Naive B cell (primary cell): ENCODE data around the gene SLC35E2B. TPM values are rescaled to one million over a fixed set of nuclear protein-coding genes. Genes with fewer than 3 reads are reported as not detected.

Source experiments
- ATAC-seq, 2 donors: fragments of 150-1000 bp; cut with Tn5 transposase; 2 replicates each; pipeline ENCODE4 v1.10.0; 2021; ENCODE audit warnings: low read depth in 2 of 2, mild to moderate bottlenecking in 2 of 2, moderate library complexity in 2 of 2
- DNase-seq: peaks from one replicate; pipeline ENCODE4 v3.0.0; 2022
- H3K27ac Mint-ChIP-seq, 6 donors: one replicate each; pipeline ENCODE4 v1.8.0; 2020 to 2022; ENCODE audit warnings: mild to moderate bottlenecking in 6 of 6, mixed read lengths in 6 of 6, moderate library complexity in 5 of 6, inconsistent platforms in 2 of 6
- H3K27me3 Mint-ChIP-seq, 3 donors: one replicate each; pipeline ENCODE4 v1.8.0; 2021 to 2022; ENCODE audit warnings: mixed read lengths in 3 of 3, mild to moderate bottlenecking in 1 of 3
- H3K36me3 Mint-ChIP-seq, 2 donors: one replicate each; pipeline ENCODE4 v1.8.0; 2020 to 2022; ENCODE audit warnings: mixed read lengths in 2 of 2, inconsistent platforms in 1 of 2, mild to moderate bottlenecking in 1 of 2
- H3K4me1 Mint-ChIP-seq, 3 donors: one replicate each; pipeline ENCODE4 v1.8.0; 2020 to 2022; ENCODE audit warnings: mixed read lengths in 3 of 3, inconsistent platforms in 1 of 3, mild to moderate bottlenecking in 1 of 3, moderate library complexity in 1 of 3
- H3K4me3 Mint-ChIP-seq, 8 donors: one replicate each; pipeline ENCODE4 v1.8.0; 2020 to 2022; ENCODE audit warnings: mild to moderate bottlenecking in 8 of 8, mixed read lengths in 8 of 8, moderate library complexity in 8 of 8, inconsistent platforms in 2 of 8
- H3K9me3 Mint-ChIP-seq, 7 donors: one replicate each; pipeline ENCODE4 v1.8.0; 2020 to 2022; ENCODE audit warnings: mixed read lengths in 7 of 7, mild to moderate bottlenecking in 5 of 7, inconsistent platforms in 2 of 7, moderate library complexity in 1 of 7
- polyA plus RNA-seq, 6 donors: library from polyadenylated mRNA; unstranded; fragments of 300-500 nt; fragmentation: Illumina TruSeq; gene quantifications; one replicate each; pipeline ENCODE4 v1.2.3, GENCODE V29; 2021; ENCODE audit warnings: low read depth in 6 of 6

The SLC35E2B gene
- polyA plus RNA-seq, 6 donors from 2014 or later: 22.5 to 42.1 (median 33.4) TPM

DNA sequence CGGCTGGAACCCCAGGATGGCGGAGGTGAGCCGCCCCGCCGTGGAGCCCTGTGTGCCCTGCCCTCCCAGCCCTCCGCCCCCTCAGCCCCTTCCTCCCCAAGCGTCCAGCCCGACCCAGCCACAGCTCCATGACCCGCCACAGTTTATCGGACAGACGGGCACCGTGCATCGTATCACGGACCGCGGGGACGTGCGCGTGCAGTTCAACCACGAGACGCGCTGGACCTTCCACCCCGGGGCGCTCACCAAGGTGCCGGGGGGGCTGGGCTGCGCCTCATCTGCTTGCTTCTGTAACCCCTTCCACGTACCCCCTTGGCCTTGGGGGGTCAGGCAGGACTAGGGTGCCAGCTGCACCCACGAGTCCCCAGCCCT is 67.2 kb downstream of the SLC35E2B start:
- ATAC-seq (no peak), DNase-seq (no peak)
- H3K27ac Mint-ChIP-seq: no peak overlapping the region
- no peak overlapping the region for H3K4me3 Mint-ChIP-seq
- peaks cover 0 to 4% (median 3%) of the 10 kb centered on the region in 3 donors for H3K27me3 Mint-ChIP-seq
- peaks cover 0 to 2% (median 0%) of the 10 kb centered on the region in 7 donors for H3K9me3 Mint-ChIP-seq
- H3K4me1 Mint-ChIP-seq: peaks cover 5 to 11% (median 5%) of the 10 kb centered on the region in 3 donors
- no peaks in the 10 kb centered on the region for H3K36me3 Mint-ChIP-seq

DNA sequence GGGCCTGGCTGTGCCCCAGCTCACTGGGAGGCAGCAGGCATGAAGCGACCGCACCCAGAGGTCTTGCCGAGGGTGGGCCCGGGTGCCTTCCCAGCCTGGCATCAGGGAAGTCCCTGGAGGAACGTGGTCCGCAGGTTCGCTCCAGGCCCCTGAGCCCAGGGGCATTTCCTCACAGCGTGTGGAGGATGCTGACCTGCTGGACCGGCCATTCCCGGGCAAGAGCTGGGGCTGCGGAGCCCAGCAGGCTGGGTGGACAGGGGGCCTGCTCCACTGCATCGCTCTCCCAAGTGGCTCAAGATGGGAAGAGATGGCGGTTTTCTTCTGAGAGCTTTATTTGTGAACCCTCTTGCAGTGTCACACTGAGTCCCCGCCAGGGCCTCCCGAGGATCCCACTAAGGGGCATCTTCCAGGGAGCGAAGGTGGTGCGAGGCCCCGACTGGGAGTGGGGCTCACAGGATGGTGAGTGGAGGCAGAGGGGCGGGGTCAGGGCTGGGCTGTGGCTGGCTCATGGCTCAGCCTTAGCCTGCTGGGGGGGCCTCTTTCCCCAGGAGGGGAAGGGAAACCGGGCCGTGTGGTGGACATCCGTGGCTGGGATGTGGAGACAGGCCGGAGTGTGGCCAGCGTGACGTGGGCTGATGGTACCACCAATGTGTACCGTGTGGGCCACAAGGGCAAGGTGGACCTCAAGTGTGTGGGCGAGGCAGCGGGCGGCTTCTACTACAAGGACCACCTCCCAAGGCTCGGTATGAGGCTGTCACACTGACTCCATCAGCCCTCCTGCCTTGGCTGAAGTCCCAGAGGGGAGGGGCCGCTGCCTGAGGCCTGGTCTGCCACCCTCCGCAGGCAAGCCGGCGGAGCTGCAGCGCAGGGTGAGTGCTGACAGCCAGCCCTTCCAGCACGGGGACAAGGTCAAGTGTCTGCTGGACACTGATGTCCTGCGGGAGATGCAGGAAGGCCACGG is 67.9 kb downstream of the SLC35E2B start:
- Mint-ChIP-seq H3K9me3 (no peaks in the 10 kb centered on the region), H3K27ac (no peak overlapping the region), H3K4me1 (peaks cover 0 to 5% (median 3%) of the 10 kb centered on the region in 3 donors), H3K4me3 (no peak overlapping the region), H3K27me3 (no peaks in the 10 kb centered on the region), H3K36me3 (no peaks in the 10 kb centered on the region)
- ATAC-seq (no peak), DNase-seq (no peak)

DNA sequence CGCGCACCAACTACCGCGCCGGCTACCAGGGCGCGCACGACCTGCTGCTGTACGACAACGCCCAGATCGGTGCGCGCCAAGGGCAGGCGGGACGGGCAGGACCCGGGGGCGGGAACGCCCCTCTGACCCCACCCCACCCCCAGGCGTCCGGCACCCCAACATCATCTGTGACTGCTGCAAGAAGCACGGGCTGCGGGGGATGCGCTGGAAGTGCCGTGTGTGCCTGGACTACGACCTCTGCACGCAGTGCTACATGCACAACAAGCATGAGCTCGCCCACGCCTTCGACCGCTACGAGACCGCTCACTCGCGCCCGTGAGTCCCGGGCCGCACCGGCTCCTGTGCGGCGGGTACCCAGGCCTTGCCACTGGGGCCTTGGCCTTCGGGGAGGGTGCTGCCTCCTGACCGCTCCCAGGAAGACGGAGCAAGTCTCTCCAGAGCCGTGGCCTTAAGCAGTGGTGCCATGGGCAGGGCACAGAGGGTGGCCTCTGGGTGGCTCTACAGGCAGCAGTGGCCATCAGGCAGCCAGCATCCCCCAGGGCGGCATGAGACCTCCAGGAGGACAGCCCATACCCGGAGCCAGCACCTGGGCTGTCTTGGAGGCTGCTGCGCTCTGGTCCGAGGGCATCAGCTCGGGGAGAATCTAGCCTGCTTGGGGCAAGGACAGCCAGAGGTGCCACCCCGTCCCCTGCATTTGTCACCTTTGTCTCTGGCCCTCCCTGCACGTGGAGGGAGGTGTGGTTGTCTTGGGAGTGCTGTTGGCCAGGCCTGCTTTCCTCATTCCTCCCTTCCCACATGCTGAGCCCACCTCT is 68.8 kb downstream of the SLC35E2B start:
- no peak overlapping the region for H3K27ac Mint-ChIP-seq
- no peaks in the 10 kb centered on the region for H3K9me3 Mint-ChIP-seq
- peaks cover 3 to 4% (median 3%) of the 10 kb centered on the region in 3 donors for H3K4me1 Mint-ChIP-seq
- ATAC-seq: no peak
- DNase-seq: no peak
- H3K36me3 Mint-ChIP-seq: no peaks in the 10 kb centered on the region
- no peak overlapping the region for H3K4me3 Mint-ChIP-seq
- no peaks in the 10 kb centered on the region for H3K27me3 Mint-ChIP-seq

DNA sequence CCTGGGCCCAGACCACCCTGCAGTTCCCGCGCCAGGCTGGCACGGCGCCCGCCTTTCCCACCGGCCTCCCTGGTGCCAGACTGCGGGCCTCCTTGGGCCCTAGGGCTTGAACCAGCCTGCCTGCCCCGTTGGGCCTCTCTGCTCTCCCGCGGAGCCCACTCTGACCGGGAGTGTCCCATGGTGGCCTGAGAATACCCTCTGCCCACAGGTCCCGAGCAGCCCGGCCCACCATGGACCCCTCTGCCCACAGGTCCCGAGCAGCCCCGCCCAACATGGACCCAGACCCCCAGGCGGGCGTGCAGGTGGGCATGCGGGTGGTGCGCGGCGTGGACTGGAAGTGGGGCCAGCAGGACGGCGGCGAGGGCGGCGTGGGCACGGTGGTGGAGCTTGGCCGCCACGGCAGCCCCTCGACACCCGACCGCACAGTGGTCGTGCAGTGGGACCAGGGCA is 69.4 kb downstream of the SLC35E2B start:
- Mint-ChIP-seq H3K36me3 (no peaks in the 10 kb centered on the region), H3K9me3 (no peaks in the 10 kb centered on the region), H3K4me3 (no peak overlapping the region), H3K4me1 (peaks cover 3 to 6% (median 4%) of the 10 kb centered on the region in 3 donors), H3K27me3 (no peaks in the 10 kb centered on the region), H3K27ac (no peak overlapping the region)
- no peak for ATAC-seq
- DNase-seq: no peak

DNA sequence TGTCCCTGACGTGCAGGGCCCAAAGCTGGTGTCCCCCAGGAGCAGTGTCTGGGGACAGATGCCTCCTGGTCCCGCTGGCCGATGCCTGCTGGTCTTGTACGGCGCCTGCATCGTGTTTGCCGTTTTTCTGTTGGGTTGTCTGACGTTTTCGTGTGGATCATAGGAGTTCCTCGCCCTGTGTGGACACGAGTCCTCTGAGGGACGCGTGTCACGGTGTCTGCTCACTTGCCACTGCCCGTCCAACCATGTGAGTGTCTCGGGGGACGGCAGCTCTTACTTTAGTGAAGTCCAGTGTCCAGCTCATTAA is 69.9 kb downstream of the SLC35E2B start:
- no peaks in the 10 kb centered on the region for H3K27me3 Mint-ChIP-seq
- H3K4me3 Mint-ChIP-seq: peak overlapping the region in 3 of 8 donors; percentile 47 to 66 (median 61)
- DNase-seq (no peak), ATAC-seq (no peak)
- no peaks in the 10 kb centered on the region for H3K9me3 Mint-ChIP-seq
- H3K36me3 Mint-ChIP-seq: no peaks in the 10 kb centered on the region
- H3K4me1 Mint-ChIP-seq: peaks cover 3 to 6% (median 4%) of the 10 kb centered on the region in 3 donors
- H3K27ac Mint-ChIP-seq: no peak overlapping the region

DNA sequence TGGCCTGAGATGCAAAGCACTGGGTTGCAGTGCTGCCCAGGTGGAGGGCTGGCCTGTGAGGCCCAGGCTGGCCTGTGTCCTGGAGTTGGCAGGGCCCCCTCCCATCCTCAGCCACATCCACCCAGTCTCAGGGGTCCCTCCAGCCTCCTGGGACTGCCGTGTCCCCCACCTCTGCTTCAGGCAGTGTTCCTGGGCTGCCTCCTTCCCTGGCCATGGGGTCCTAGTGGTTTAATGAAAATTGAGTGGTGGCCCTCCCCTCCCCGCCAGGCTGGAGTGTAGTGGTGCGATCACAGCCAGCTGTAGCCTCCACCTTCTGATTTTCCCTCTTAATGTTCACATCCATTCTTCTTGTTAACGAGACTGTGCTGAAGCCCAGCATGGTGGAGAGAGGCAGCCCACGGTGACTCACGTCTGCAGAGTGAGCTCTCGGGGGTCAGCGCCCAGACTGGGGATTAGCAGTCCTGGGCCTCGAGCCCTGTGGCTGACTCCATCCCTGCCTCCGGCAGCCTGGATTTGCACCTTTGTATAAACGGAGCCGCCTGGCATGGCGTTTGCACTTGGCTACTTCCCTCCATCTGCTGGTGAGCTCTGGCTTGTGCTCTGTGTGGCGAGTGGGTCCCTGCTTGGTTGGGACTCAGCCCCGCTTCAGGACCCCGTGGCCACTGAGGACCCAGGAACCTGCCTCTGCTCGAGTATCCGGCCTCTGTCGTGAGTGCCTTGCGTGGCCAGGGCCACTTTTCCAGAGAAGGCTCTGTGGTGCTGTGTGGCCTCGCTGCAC is 70.4 kb downstream of the SLC35E2B start:
- DNase-seq: no peak
- H3K4me3 Mint-ChIP-seq: peak overlapping the region in 2 of 8 donors; percentile 47 to 66

DNA sequence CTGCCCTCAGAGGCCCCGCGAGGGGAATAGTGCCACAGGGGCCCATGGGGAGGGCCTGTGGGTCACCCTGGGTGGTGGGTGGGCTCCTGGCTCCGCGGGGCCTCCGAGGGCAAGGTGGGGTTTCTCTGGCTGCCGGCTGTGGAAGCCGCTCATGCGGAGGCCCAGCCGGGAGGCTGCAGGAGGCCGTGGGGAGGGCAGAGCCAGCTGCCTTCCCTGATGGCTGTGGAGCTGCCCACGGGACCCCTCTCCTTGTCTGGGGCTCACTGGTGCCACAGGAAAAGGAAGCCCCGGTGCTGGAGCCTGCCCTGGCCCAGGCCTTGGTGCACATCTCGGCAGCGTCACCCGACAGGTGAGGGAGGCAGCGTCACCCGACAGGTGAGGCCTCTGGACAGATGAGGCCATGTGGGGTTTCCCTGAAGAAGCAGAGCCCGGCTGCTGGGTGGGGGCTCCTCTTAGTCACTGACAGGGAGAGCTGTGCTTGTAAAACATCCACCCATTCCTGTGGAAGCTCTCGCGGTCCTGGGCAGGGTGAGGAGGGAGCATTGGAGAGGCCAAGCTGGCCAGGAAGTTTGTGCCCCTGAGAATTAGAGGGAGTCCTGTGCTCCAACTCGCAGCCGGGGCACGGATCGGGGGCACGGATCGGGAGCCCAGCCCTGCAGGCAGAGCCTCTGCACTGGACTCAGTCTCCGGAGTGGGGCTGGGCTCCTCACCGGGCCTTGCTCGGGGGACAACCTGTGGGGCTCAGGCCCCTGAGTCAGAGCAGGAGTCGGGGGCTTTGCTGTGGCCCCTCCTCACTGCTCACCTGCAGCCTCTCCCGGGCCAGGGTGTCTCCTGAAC is 71.2 kb downstream of the SLC35E2B start:
- ATAC-seq (no peak), DNase-seq (no peak)
- Mint-ChIP-seq H3K9me3 (no peaks in the 10 kb centered on the region), H3K27ac (no peak overlapping the region), H3K4me3 (no peak overlapping the region), H3K4me1 (peaks cover 10 to 18% (median 11%) of the 10 kb centered on the region in 3 donors), H3K27me3 (no peaks in the 10 kb centered on the region), H3K36me3 (no peaks in the 10 kb centered on the region)

More for the DNA sequence above, 70.4 kb downstream of the SLC35E2B start:
- no peaks in the 10 kb centered on the region for H3K36me3 Mint-ChIP-seq
- H3K27me3 Mint-ChIP-seq: no peaks in the 10 kb centered on the region
- peak overlapping the region in 1 of 6 donors; percentile 30 for H3K27ac Mint-ChIP-seq
- H3K9me3 Mint-ChIP-seq: no peaks in the 10 kb centered on the region
- ATAC-seq: no peak
- peaks cover 4 to 11% (median 6%) of the 10 kb centered on the region in 3 donors for H3K4me1 Mint-ChIP-seq

DNA sequence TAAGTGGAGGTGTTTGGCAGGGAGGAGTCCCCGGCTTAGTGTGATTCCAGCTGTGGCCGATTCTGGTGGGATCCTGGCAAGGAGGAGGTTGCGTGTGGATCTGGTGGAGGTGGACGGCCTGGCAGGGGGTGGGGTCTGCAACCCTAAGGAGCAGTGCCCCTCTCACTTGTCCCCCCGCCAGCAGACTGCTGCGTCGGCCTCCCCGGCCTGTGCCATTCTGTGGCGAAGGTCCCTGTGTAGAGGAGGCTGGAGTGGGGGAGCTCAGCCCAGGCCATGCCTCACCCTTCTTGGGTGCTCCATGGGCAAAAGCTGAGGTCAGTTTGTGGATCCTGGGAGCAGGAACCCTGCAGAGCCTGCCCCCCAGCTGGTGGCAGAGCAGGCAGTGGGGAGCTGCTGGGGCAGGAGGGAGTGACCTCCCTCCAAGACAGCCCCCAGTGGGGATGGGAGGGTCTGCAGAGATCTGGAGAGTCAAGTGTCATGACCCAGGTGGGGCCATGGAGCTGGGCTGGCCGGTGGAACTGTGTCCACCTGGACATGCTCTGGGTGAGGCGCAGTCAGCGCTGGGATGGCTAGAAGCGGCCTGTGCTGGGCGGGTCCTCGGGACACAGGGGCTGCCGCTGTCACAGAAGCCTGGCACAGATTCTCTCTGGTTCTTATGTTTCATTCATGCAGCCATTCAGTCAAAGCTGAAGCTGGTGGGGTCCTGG is 72.0 kb downstream of the SLC35E2B start:
- peaks cover 8 to 19% (median 11%) of the 10 kb centered on the region in 3 donors for H3K4me1 Mint-ChIP-seq
- H3K4me3 Mint-ChIP-seq: peak overlapping the region in 1 of 8 donors; percentile 9
- H3K27ac Mint-ChIP-seq: no peak overlapping the region
- ATAC-seq (no peak), DNase-seq (no peak)
- no peaks in the 10 kb centered on the region for H3K9me3 Mint-ChIP-seq
- no peaks in the 10 kb centered on the region for H3K36me3 Mint-ChIP-seq
- H3K27me3 Mint-ChIP-seq: no peaks in the 10 kb centered on the region

DNA sequence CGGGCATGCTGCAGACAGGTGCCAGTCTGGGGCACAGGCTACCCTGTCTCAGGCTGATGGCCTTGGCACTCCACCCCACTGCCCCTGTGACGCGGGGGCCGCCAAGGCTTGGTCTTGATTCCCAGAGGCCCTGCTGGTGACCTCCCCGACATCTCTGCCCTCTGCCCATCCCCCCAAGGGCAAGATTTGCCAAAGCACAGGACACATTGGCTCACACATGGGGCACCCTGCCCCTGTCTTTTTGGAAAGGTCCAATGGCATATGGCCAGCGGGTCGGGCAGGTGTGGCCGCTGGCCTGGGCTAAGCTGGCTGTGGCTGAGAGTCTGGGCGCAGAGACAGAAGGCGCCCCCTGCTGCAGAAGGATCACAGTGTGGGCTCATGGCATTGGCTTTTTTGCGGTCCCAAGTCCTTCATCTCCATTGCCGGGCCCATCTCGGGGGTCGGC is 72.7 kb downstream of the SLC35E2B start:
- no peaks in the 10 kb centered on the region for H3K9me3 Mint-ChIP-seq
- no peak overlapping the region for H3K27ac Mint-ChIP-seq
- H3K36me3 Mint-ChIP-seq: no peaks in the 10 kb centered on the region
- no peak for ATAC-seq
- DNase-seq: no peak
- H3K4me1 Mint-ChIP-seq: peaks cover 10 to 21% (median 12%) of the 10 kb centered on the region in 3 donors
- peak overlapping the region in 1 of 8 donors; percentile 9 for H3K4me3 Mint-ChIP-seq
- no peaks in the 10 kb centered on the region for H3K27me3 Mint-ChIP-seq

DNA sequence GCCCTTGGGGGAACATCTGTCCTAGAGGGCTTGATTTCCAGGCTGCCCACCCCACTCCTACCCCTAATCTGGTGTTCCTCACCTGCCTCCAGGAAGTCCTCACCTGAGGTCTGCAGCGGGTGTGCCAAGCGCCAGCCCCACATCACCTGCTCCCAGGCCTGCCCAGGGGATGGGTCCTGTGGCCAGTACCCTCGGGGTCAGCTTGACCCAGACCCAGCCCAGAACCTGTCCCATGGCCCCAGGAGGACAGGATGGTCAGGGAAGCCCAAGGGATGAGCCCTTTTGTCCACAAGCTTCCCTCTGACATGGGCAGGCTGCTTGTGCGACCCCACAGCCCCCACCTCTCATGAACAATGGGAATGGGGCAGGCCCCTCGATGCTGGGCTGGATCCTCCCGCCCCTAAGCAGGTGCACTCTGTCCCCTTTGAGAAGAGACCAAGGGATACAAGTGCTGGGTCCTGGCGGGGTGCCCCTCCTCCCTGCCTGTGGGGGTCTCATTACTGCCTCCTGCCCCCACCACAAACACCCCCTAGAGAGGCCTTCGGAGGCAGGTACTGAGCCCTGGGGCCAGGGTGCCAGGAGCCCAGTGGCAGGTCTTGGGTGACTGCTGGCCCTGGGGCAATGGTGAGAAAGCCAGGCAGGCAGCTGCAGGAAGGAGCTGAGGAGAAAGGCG is 74.1 kb downstream of the SLC35E2B start:
- H3K4me3 Mint-ChIP-seq: peak overlapping the region in 1 of 8 donors; percentile 86
- DNase-seq: no peak

DNA sequence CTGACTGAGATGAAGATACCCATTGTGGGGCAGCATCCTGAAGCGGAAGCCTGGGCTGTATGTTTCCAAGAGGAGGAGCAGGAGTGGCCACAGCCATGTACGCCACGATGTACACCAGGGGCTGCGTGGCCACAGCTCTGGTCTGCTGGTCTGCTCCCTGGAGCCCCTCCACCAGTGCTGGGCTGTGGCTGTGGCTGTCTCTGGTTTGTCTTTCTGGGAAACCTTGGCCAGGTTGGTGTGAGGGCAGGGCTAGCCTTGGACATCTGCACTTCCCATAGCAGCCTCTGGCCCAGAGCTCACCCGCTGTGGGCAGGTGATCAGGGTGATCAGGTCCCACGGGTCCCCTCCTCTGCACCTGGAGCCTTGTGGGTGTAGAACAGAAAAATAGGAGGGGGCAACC is 74.7 kb downstream of the SLC35E2B start:
- no peak for DNase-seq
- H3K27ac Mint-ChIP-seq: peak overlapping the region in 1 of 6 donors; percentile 91
- peaks cover 24 to 37% (median 27%) of the 10 kb centered on the region in 3 donors for H3K4me1 Mint-ChIP-seq
- no peaks in the 10 kb centered on the region for H3K27me3 Mint-ChIP-seq
- H3K9me3 Mint-ChIP-seq: no peaks in the 10 kb centered on the region
- peak overlapping the region in 5 of 8 donors; percentile 47 to 90 (median 86) for H3K4me3 Mint-ChIP-seq
- ATAC-seq: no peak
- no peaks in the 10 kb centered on the region for H3K36me3 Mint-ChIP-seq

More for the DNA sequence above, 74.1 kb downstream of the SLC35E2B start:
- no peak for ATAC-seq
- H3K9me3 Mint-ChIP-seq: no peaks in the 10 kb centered on the region
- peaks cover 24 to 35% (median 26%) of the 10 kb centered on the region in 3 donors for H3K4me1 Mint-ChIP-seq
- no peaks in the 10 kb centered on the region for H3K27me3 Mint-ChIP-seq
- no peaks in the 10 kb centered on the region for H3K36me3 Mint-ChIP-seq
- H3K27ac Mint-ChIP-seq: no peak overlapping the region
